Measurements from ENCODE around the gene CPS1.

The CPS1 gene

DNA sequence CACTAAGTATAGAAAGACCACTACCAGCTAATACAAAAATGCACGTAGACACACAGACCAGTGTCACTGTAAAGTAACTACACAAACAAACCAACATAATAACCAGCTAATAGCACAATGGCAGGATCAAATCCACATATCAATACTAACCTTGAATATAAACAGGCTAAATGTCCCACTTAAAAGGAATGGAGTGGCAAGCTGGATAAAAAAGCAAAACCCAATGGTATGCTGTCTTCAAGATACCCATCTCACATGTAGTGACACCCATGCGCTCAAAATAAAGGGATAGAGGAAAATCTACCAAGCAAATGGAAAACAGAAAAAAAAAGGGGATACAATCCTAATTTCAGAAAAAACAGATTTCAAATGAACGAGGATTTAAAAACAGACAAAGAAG, 41.8 kb downstream of the CPS1 start:
- TF ChIP-seq RAD21 (IDR thresholded peaks at IDR 0.05; ENCODE audit: low read depth) (no peak), TEAD4 (IDR thresholded peaks at IDR 0.05) (no peak), CREB1 (IDR thresholded peaks at IDR 0.05; ENCODE audit: low read depth) (no peak), CEBPB (IDR thresholded peaks at IDR 0.05) (no peak), EP300 (IDR thresholded peaks at IDR 0.05; ENCODE audit: borderline replicate concordance) (no peak), TCF12 (IDR thresholded peaks at IDR 0.05; ENCODE audit: low read depth) (no peak), YY1 (IDR thresholded peaks at IDR 0.05; ENCODE audit: low read depth) (no peak)
- TF ChIP-seq, protein P1, sequence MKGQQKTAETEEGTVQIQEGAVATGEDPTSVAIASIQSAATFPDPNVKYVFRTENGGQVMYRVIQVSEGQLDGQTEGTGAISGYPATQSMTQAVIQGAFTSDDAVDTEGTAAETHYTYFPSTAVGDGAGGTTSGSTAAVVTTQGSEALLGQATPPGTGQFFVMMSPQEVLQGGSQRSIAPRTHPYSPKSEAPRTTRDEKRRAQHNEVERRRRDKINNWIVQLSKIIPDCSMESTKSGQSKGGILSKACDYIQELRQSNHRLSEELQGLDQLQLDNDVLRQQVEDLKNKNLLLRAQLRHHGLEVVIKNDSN (IDR thresholded peaks at IDR 0.05): no peak

DNA sequence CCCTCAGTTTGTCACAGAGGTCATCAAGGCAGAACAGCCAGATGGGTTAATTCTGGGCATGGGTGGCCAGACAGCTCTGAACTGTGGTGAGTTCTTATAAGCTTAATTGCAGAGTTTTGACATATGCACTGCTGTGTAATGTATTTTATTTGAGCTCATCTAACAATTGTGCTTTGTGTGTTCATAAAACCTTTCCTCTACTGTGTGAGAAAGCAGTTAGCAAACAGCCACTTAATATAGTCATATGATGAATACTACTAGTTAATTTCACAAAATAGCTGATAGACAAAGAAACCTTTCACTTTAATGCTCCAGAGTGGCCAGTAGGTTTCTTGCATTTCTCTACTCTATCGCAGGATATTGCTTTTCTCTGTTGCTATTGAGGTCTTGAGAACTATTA, 43.1 kb downstream of the CPS1 start:
- TF ChIP-seq, protein P1 (IDR thresholded peaks at IDR 0.05): no peak
- TF ChIP-seq RAD21 (IDR thresholded peaks at IDR 0.05; ENCODE audit: low read depth): no peak
- TF ChIP-seq YY1 (IDR thresholded peaks at IDR 0.05; ENCODE audit: low read depth): no peak
- TF ChIP-seq CREB1 (IDR thresholded peaks at IDR 0.05; ENCODE audit: low read depth): no peak
- TF ChIP-seq NFIC (IDR thresholded peaks at IDR 0.05): no peak
- TF ChIP-seq TEAD4 (IDR thresholded peaks at IDR 0.05): no peak
- no peak for TF ChIP-seq FOXM1 (IDR thresholded peaks at IDR 0.05; ENCODE audit: borderline replicate concordance, low read depth)
- no peak for TF ChIP-seq TCF12 (IDR thresholded peaks at IDR 0.05; ENCODE audit: low read depth)
- TF ChIP-seq, protein P2, sequence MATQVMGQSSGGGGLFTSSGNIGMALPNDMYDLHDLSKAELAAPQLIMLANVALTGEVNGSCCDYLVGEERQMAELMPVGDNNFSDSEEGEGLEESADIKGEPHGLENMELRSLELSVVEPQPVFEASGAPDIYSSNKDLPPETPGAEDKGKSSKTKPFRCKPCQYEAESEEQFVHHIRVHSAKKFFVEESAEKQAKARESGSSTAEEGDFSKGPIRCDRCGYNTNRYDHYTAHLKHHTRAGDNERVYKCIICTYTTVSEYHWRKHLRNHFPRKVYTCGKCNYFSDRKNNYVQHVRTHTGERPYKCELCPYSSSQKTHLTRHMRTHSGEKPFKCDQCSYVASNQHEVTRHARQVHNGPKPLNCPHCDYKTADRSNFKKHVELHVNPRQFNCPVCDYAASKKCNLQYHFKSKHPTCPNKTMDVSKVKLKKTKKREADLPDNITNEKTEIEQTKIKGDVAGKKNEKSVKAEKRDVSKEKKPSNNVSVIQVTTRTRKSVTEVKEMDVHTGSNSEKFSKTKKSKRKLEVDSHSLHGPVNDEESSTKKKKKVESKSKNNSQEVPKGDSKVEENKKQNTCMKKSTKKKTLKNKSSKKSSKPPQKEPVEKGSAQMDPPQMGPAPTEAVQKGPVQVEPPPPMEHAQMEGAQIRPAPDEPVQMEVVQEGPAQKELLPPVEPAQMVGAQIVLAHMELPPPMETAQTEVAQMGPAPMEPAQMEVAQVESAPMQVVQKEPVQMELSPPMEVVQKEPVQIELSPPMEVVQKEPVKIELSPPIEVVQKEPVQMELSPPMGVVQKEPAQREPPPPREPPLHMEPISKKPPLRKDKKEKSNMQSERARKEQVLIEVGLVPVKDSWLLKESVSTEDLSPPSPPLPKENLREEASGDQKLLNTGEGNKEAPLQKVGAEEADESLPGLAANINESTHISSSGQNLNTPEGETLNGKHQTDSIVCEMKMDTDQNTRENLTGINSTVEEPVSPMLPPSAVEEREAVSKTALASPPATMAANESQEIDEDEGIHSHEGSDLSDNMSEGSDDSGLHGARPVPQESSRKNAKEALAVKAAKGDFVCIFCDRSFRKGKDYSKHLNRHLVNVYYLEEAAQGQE (IDR thresholded peaks at IDR 0.05; ENCODE audit: low read depth): no peak
- TF ChIP-seq, protein P3, sequence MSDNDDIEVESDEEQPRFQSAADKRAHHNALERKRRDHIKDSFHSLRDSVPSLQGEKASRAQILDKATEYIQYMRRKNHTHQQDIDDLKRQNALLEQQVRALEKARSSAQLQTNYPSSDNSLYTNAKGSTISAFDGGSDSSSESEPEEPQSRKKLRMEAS (IDR thresholded peaks at IDR 0.05): no peak
- TF ChIP-seq TAF1 (IDR thresholded peaks at IDR 0.05; ENCODE audit: low read depth): no peak
- TF ChIP-seq CEBPB (IDR thresholded peaks at IDR 0.05): no peak
- TF ChIP-seq ZBTB7A (IDR thresholded peaks at IDR 0.05; ENCODE audit: low read depth): no peak
- TF ChIP-seq EP300 (IDR thresholded peaks at IDR 0.05; ENCODE audit: borderline replicate concordance): no peak
- TF ChIP-seq EGR1 (IDR thresholded peaks at IDR 0.05): no peak

DNA sequence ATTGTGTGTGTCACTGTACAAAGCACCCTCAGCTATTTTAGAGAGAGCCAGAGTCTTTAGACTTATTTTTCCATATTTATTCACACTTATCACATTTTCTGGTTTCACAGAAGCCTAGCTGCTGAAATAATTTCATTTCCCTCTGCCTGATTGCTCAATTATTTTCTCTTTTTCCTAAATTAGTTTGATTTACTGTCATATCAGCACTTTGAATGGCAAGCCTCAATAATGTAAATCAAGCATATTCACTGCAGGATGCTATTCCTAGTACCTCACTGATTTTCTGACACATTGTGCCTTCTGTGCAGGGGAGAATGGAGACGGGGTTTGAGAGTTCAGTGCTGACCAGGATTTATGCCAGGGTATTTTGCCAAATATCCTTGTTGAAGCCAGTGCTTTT, 48.3 kb downstream of the CPS1 start:
- no peak for TF ChIP-seq TAF1 (IDR thresholded peaks at IDR 0.05; ENCODE audit: low read depth)
- no peak for TF ChIP-seq EP300 (IDR thresholded peaks at IDR 0.05; ENCODE audit: borderline replicate concordance)
- no peak for TF ChIP-seq CREB1 (IDR thresholded peaks at IDR 0.05; ENCODE audit: low read depth)
- TF ChIP-seq, protein P1 (IDR thresholded peaks at IDR 0.05): no peak
- TF ChIP-seq RAD21 (IDR thresholded peaks at IDR 0.05; ENCODE audit: low read depth): no peak
- TF ChIP-seq EGR1 (IDR thresholded peaks at IDR 0.05): no peak
- no peak for TF ChIP-seq NFIC (IDR thresholded peaks at IDR 0.05)
- TF ChIP-seq TEAD4 (IDR thresholded peaks at IDR 0.05): no peak
- TF ChIP-seq ZBTB7A (IDR thresholded peaks at IDR 0.05; ENCODE audit: low read depth): no peak
- TF ChIP-seq YY1 (IDR thresholded peaks at IDR 0.05; ENCODE audit: low read depth): no peak
- no peak for TF ChIP-seq CEBPB (IDR thresholded peaks at IDR 0.05)
- TF ChIP-seq FOXM1 (IDR thresholded peaks at IDR 0.05; ENCODE audit: borderline replicate concordance, low read depth): no peak
- TF ChIP-seq, protein P3 (IDR thresholded peaks at IDR 0.05): no peak
- TF ChIP-seq, protein P2 (IDR thresholded peaks at IDR 0.05; ENCODE audit: low read depth): no peak
- TF ChIP-seq TCF12 (IDR thresholded peaks at IDR 0.05; ENCODE audit: low read depth): no peak

DNA sequence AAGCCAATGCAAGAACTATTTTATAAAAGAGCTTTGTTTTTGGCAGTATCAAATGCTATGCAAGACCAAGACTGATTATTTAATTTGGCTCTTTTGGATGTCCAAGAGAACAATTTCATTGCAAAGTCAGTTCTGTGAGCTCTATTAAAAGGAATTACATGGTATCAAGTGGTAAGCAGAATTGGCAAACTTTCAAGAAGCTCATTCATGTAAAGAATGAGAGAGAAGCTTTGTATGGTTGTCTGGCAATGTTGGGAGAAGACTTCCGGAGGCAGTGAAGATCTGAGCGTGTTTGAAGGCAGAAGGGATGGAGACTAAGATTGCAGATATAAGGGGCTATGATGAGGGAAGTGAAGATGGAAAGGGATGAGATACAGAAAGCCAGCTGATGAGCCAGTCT, 49.6 kb downstream of the CPS1 start:
- TF ChIP-seq NFIC (IDR thresholded peaks at IDR 0.05): no peak
- no peak for TF ChIP-seq CREB1 (IDR thresholded peaks at IDR 0.05; ENCODE audit: low read depth)
- no peak for TF ChIP-seq TCF12 (IDR thresholded peaks at IDR 0.05; ENCODE audit: low read depth)
- TF ChIP-seq, protein P3 (IDR thresholded peaks at IDR 0.05): no peak

DNA sequence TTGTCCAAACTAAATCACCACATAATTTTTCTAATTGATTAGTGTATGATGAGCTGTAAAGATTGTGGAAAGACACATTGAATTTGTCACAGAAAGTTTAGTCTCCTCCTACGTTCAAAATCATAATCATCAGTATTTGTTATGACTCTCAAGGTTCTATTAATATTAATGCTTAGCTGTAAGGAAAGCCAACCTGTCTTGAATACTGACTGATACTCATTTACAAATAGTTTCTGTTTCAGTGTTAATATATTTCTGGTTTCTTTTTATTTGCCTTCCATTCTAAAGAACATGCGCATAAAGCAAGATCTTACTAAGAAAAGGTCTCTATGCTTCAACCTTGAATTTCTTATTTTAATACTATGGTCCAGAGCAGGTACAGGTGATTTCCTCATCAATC, 55.1 kb downstream of the CPS1 start:
- no peak for TF ChIP-seq FOXM1 (IDR thresholded peaks at IDR 0.05; ENCODE audit: borderline replicate concordance, low read depth)

DNA sequence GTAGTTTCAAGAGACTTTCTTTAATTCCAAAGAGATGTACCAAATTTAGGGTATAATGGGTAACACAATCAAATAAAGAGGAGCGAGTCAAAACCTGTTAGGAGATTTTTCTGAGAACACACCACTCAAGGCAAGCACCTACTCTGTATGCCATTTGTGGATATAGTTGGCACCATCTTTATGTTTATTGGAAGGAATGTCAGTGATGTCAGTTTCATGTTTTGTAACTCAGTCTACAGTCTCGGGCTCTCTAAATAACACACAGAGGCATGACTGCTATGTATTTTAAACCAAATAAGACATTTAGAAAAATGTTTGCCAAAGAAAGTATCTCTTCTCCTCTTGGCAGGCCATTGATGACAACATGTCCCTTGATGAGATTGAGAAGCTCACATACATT, 59.7 kb downstream of the CPS1 start:
- TF ChIP-seq CREB1 (IDR thresholded peaks at IDR 0.05; ENCODE audit: low read depth) (no peak), TCF12 (IDR thresholded peaks at IDR 0.05; ENCODE audit: low read depth) (no peak), TAF1 (IDR thresholded peaks at IDR 0.05; ENCODE audit: low read depth) (no peak), FOXM1 (IDR thresholded peaks at IDR 0.05; ENCODE audit: borderline replicate concordance, low read depth) (no peak), RAD21 (IDR thresholded peaks at IDR 0.05; ENCODE audit: low read depth) (no peak), NFIC (IDR thresholded peaks at IDR 0.05) (no peak), YY1 (IDR thresholded peaks at IDR 0.05; ENCODE audit: low read depth) (no peak), EP300 (IDR thresholded peaks at IDR 0.05; ENCODE audit: borderline replicate concordance) (no peak), TEAD4 (IDR thresholded peaks at IDR 0.05) (no peak), EGR1 (IDR thresholded peaks at IDR 0.05) (no peak), ZBTB7A (IDR thresholded peaks at IDR 0.05; ENCODE audit: low read depth) (no peak), CEBPB (IDR thresholded peaks at IDR 0.05) (no peak)
- TF ChIP-seq, protein P1 (IDR thresholded peaks at IDR 0.05): no peak
- TF ChIP-seq, protein P3 (IDR thresholded peaks at IDR 0.05): no peak
- TF ChIP-seq, protein P2 (IDR thresholded peaks at IDR 0.05; ENCODE audit: low read depth): no peak
